IMR-90 (cell line): Measurements from ENCODE around the gene AHI1. TPM values are rescaled to one million over a fixed set of nuclear protein-coding genes. Genes with fewer than 3 reads are reported as not detected.

Source experiments
- ATAC-seq: fragments of 200-7000 bp; cut with Tn5 transposase; 2 replicates; pipeline ENCODE4 v1.9.1; 2020; ENCODE audit warnings: low read depth, mild to moderate bottlenecking, moderate library complexity
- BruUV-seq: library from RNA; stranded (reverse); fragments of 400-500 nt; replicated peaks from 2 replicates; lab custom pipeline; 2021; lab: Mats Ljungman, UMichigan
- CTCF ChIA-PET: fragments of 300-600 bp; formaldehyde crosslinking; extraction: SDS; loops from one replicate; lab custom pipeline; 2021; ENCODE audit warnings: antibody characterized with exemption; lab: Yijun Ruan, JAX
- POLR2A ChIA-PET: fragments of 300-600 bp; sonication (Branson Sonifier 250); formaldehyde crosslinking; loops from one replicate; lab custom pipeline; 2022; ENCODE audit warnings: antibody characterized with exemption; ENCODE audit not compliant: unreplicated experiment; lab: Charles Lee
- DNase-seq: peaks from one replicate; pipeline ENCODE4 v3.0.0; 2013
- H2AFZ ChIP-seq: replicated peaks from 2 replicates; pipeline ENCODE3; 2013; ENCODE audit warnings: low read length, mild to moderate bottlenecking; ENCODE audit not compliant: poor library complexity
- H2AK5ac ChIP-seq: 2 replicates; pipeline ENCODE4 v1.6.1; 2013; ENCODE audit warnings: low read depth, low read length, inconsistent platforms
- H2AK9ac ChIP-seq: replicated peaks from 2 replicates; pipeline ENCODE3; 2013; ENCODE audit warnings: mild to moderate bottlenecking, low read depth, low read length, moderate library complexity; ENCODE audit not compliant: poor library complexity
- H2BK120ac ChIP-seq: 2 replicates; pipeline ENCODE4 v1.6.1; 2013; ENCODE audit warnings: low read depth, low read length, inconsistent platforms
- H2BK15ac ChIP-seq: 3 replicates; pipeline ENCODE4 v1.6.1; 2013; ENCODE audit warnings: low read depth, low read length, inconsistent platforms
- H2BK20ac ChIP-seq: 2 replicates; pipeline ENCODE4 v1.6.1; 2013; ENCODE audit warnings: low read depth, mild to moderate bottlenecking, inconsistent platforms, low read length, moderate library complexity
- H2BK5ac ChIP-seq: 2 replicates; pipeline ENCODE4 v1.6.1; 2013; ENCODE audit warnings: mild to moderate bottlenecking, low read depth, low read length, inconsistent platforms; ENCODE audit not compliant: poor library complexity, severe bottlenecking
- H3K14ac ChIP-seq: replicated peaks from 2 replicates; pipeline ENCODE4 v1.6.1; 2013; ENCODE audit warnings: low read depth, low read length, inconsistent platforms
- H3K18ac ChIP-seq: 2 replicates; pipeline ENCODE4 v1.6.1; 2013; ENCODE audit warnings: low read depth, low read length, control low read depth
- H3K23ac ChIP-seq: 2 replicates; pipeline ENCODE4 v1.6.1; 2013; ENCODE audit warnings: low read depth, low read length, inconsistent platforms
- H3K27ac ChIP-seq: 2 replicates; pipeline ENCODE4 v1.5.1; 2013; ENCODE audit warnings: mild to moderate bottlenecking, control low read depth, low read length; ENCODE audit not compliant: insufficient read depth
- H3K27me3 ChIP-seq: 2 replicates; pipeline ENCODE4 v1.6.1; 2013; ENCODE audit warnings: low read length; ENCODE audit not compliant: control insufficient read depth, insufficient read depth
- H3K36me3 ChIP-seq: 2 replicates; pipeline ENCODE4 v1.6.1; 2013; ENCODE audit warnings: low read length, mixed read lengths; ENCODE audit not compliant: control insufficient read depth, insufficient read depth
- H3K4ac ChIP-seq: 2 replicates; pipeline ENCODE4 v1.6.1; 2013; ENCODE audit warnings: low read depth, low read length, inconsistent platforms
- H3K4me1 ChIP-seq: 2 replicates; pipeline ENCODE4 v1.6.1; 2013; ENCODE audit warnings: low read length, mixed read lengths; ENCODE audit not compliant: control insufficient read depth, insufficient read depth
- H3K4me2 ChIP-seq: 2 replicates; pipeline ENCODE4 v1.6.1; 2013; ENCODE audit warnings: low read depth, mild to moderate bottlenecking, control low read depth, low read length, moderate library complexity
- H3K4me3 ChIP-seq: 2 replicates; pipeline ENCODE4 v1.5.1; 2013; ENCODE audit warnings: low read depth, mild to moderate bottlenecking, control low read depth, low read length, moderate library complexity; ENCODE audit not compliant: insufficient read depth
- H3K56ac ChIP-seq: 2 replicates; pipeline ENCODE4 v1.6.1; 2013; ENCODE audit warnings: low read length, inconsistent platforms; ENCODE audit not compliant: insufficient read depth; ENCODE audit errors: extremely low read depth
- H3K79me1 ChIP-seq, 2 experiments: 2 replicates each; pipeline ENCODE4 v1.6.1; 2013; ENCODE audit warnings: low read length in 2 of 2, inconsistent platforms in 1 of 2, low read depth in 1 of 2
- H3K9ac ChIP-seq: 2 replicates; pipeline ENCODE4 v1.6.1; 2013; ENCODE audit warnings: low read depth, low read length, control low read depth
- H3K9me1 ChIP-seq: 2 replicates; pipeline ENCODE4 v1.6.1; 2013; ENCODE audit warnings: low read length, inconsistent platforms; ENCODE audit not compliant: insufficient read depth
- H3K9me3 ChIP-seq: 2 replicates; pipeline ENCODE4 v1.6.1; 2013; ENCODE audit warnings: low read length; ENCODE audit not compliant: control insufficient read depth, insufficient read depth
- H4K20me1 ChIP-seq: 2 replicates; pipeline ENCODE4 v1.6.1; 2013; ENCODE audit warnings: low read length, inconsistent platforms; ENCODE audit not compliant: insufficient read depth
- H4K5ac ChIP-seq: 2 replicates; pipeline ENCODE4 v1.6.1; 2013; ENCODE audit warnings: mild to moderate bottlenecking, low read depth, low read length, control low read depth
- H4K8ac ChIP-seq, 2 experiments: 2 replicates each; pipeline ENCODE4 v1.6.1; 2013; ENCODE audit warnings: low read depth in 2 of 2, low read length in 2 of 2, control low read depth in 1 of 2, inconsistent platforms in 1 of 2
- H4K91ac ChIP-seq: 2 replicates; pipeline ENCODE4 v1.6.1; 2013; ENCODE audit warnings: low read depth, low read length, inconsistent platforms; ENCODE audit not compliant: insufficient read depth
- FOS ChIP-seq: fragments of 150-350 bp; IDR thresholded peaks from 2 replicates; pipeline ENCODE4 v1.6.1; 2016; ENCODE audit warnings: low read depth, low read length
- RCOR1 ChIP-seq: IDR thresholded peaks from 2 replicates; pipeline ENCODE4 v1.6.1; 2012; ENCODE audit warnings: mild to moderate bottlenecking, low read length, improper control_type of control experiment; ENCODE audit not compliant: insufficient replicate concordance
- RFX5 ChIP-seq: IDR thresholded peaks from 2 replicates; pipeline ENCODE4 v1.8.0; 2012; ENCODE audit warnings: low read depth, mild to moderate bottlenecking, low read length, moderate library complexity
- SMC3 ChIP-seq: fragments of 150-350 bp; IDR thresholded peaks from 2 replicates; pipeline ENCODE4 v1.6.1; 2016; ENCODE audit warnings: low read depth, mild to moderate bottlenecking, antibody characterized with exemption, low read length, moderate library complexity
- WGBS, 2 experiments: methylation state at CpG; one replicate each; pipeline versions ENCODE4 v1.1.5 to v1.1.7; 2013; ENCODE audit warnings: missing lambda C conversion rate in 2 of 2; ENCODE audit not compliant: insufficient read length in 1 of 2; ENCODE audit errors: extremely low coverage in 2 of 2; 5-methylcytosine and 5-hydroxymethylcytosine counted together
- dilution Hi-C: fragments of 300-500 bp; cut with HindIII; formaldehyde crosslinking; loops from one replicate; pipeline ENCODE4 v1.14.3; 2018; ENCODE audit warnings: low sequenced_read_pairs; ENCODE audit not compliant: unreplicated experiment
- in situ Hi-C: fragments of 300-500 bp; cut with MboI; formaldehyde crosslinking; loops from 3 replicates; pipeline ENCODE4 v1.14.3; 2019; ENCODE audit warnings: low sequenced_read_pairs, inconsistent platforms, mixed read lengths
- intact Hi-C: fragments of 100-400 bp; cut with micrococcal nuclease; formaldehyde crosslinking; loops from 2 replicates; pipeline ENCODE4 v1.10.0; 2022
- polyA plus RNA-seq, 3 experiments: library from polyadenylated mRNA; depleted of rRNA; stranded (reverse); fragments of >200 nt; gene quantifications; 2 replicates each; pipeline ENCODE4 v1.2.3, GENCODE V29; 2012; ENCODE audit warnings: low replicate concordance in 1 of 3
- total RNA-seq: library from RNA; depleted of rRNA; stranded (reverse); fragments of >200 nt; gene quantifications from 2 replicates; pipeline ENCODE4 v1.2.3, GENCODE V29; 2012

Gene AHI1
- total and polyA plus RNA-seq, 2 of the 4 experiments (the other 2 are of a cell fraction) = 9.5 to 19.4 TPM

- H3K18ac ChIP-seq = no peak overlapping the region
- no peak overlapping the region for H2BK15ac ChIP-seq
- dilution Hi-C loops (no loop called here), intact Hi-C loops (no loop called here), in situ Hi-C loops (no loop called here)
- H2BK5ac ChIP-seq = no peak overlapping the region
- no peak overlapping the region for H3K9ac ChIP-seq
- no peaks in the 10 kb centered on the region for H3K27me3 ChIP-seq
- no TSS peak for BruUV-seq
- H3K4ac ChIP-seq = no peak overlapping the region
- H3K9me3 ChIP-seq = no peaks in the 10 kb centered on the region
- H3K27ac ChIP-seq = no peak overlapping the region
- no peaks in the 10 kb centered on the region for H4K20me1 ChIP-seq
- no peak overlapping the region for H3K56ac ChIP-seq
- H3K4me1 ChIP-seq = no peaks in the 10 kb centered on the region
- H2AK9ac ChIP-seq = no peak overlapping the region
- no peak overlapping the region for H4K5ac ChIP-seq
- no peak overlapping the region for H2BK20ac ChIP-seq
- peaks cover 4% of the 10 kb centered on the region; the same call in 1 of the 2 replicates for H3K36me3 ChIP-seq
- TF ChIP-seq RFX5 = no peak
- no peak for TF ChIP-seq SMC3
- no peak for TF ChIP-seq RCOR1
- TF ChIP-seq FOS = no peak
- ATAC-seq (no peak), DNase-seq (no peak)
- 100% methylated on average over 2 of the region's 6 CpGs; no CpG with 5 or more reads in 1 of the 2 experiments for WGBS, 2 experiments
- ChIA-PET CTCF (no interaction called here), POLR2A (no interaction called here)
- no peaks in the 10 kb centered on the region for H3K9me1 ChIP-seq
- no peak overlapping the region for H3K4me3 ChIP-seq
- H2AK5ac ChIP-seq = no peak overlapping the region
- H4K8ac ChIP-seq = no peak overlapping the region
- H3K4me2 ChIP-seq = no peak overlapping the region
- no peak overlapping the region for H3K23ac ChIP-seq
- H3K79me1 ChIP-seq = no peaks in the 10 kb centered on the region
- no peak overlapping the region for H2AFZ ChIP-seq
- no peak overlapping the region for H4K91ac ChIP-seq
- H2BK120ac ChIP-seq = no peak overlapping the region
- no peak overlapping the region for H3K14ac ChIP-seq
These were observed 174.3 kb downstream of the AHI1 start for GRCh38 chr6:135323202-135323668.
